RWPE2 (cell line): ENCODE results near the gene CNN1.
"Not testable (repeated sequence)": the region's sequence is repeated elsewhere in the genome, so short reads cannot be mapped to it uniquely, and the experiment has no call there.

Experiments used
- ATAC-seq: fragments of 200-7000 bp; cut with Tn5 transposase; 3 replicates; pipeline ENCODE4 v1.9.1; 2021; ENCODE audit warnings: low read depth
- DNase-seq: peaks from one replicate; pipeline ENCODE4 v3.0.0-alpha.2; 2020; ENCODE audit warnings: low spot score
- H3K27ac ChIP-seq: fragments of 450-650 bp; 2 replicates; pipeline ENCODE4 v1.5.1; 2017; ENCODE audit warnings: mild to moderate bottlenecking; ENCODE audit not compliant: poor library complexity, severe bottlenecking
- H3K27me3 ChIP-seq: fragments of 250-450 bp; sonication (Bioruptor Pico); 2 replicates; pipeline ENCODE4 v1.5.1; 2021; ENCODE audit warnings: mild to moderate bottlenecking, moderate library complexity; ENCODE audit not compliant: insufficient read depth, poor library complexity, severe bottlenecking
- H3K36me3 ChIP-seq: fragments of 250-450 bp; sonication (Bioruptor Pico); 2 replicates; pipeline ENCODE4 v1.5.1; 2020; ENCODE audit warnings: low read depth, mild to moderate bottlenecking, moderate library complexity
- H3K4me1 ChIP-seq: fragments of 250-450 bp; sonication (Bioruptor Pico); 2 replicates; pipeline ENCODE4 v1.5.1; 2021; ENCODE audit warnings: mild to moderate bottlenecking, moderate library complexity; ENCODE audit not compliant: insufficient read depth, poor library complexity, severe bottlenecking
- H3K4me3 ChIP-seq: fragments of 250-450 bp; sonication (Bioruptor Pico); 2 replicates; pipeline ENCODE4 v1.5.1; 2021; ENCODE audit warnings: mild to moderate bottlenecking, moderate library complexity; ENCODE audit not compliant: severe bottlenecking
- H3K9me3 ChIP-seq: fragments of 250-450 bp; sonication (Bioruptor Pico); 2 replicates; pipeline ENCODE4 v1.5.1; 2021; ENCODE audit warnings: mild to moderate bottlenecking, moderate library complexity; ENCODE audit not compliant: severe bottlenecking
- CTCF ChIP-seq: fragments of 450-650 bp; IDR thresholded peaks from one replicate; pipeline ENCODE4 v1.5.1; 2017; ENCODE audit warnings: mild to moderate bottlenecking, moderate library complexity; ENCODE audit not compliant: poor library complexity, severe bottlenecking

The CNN1 gene

DNA sequence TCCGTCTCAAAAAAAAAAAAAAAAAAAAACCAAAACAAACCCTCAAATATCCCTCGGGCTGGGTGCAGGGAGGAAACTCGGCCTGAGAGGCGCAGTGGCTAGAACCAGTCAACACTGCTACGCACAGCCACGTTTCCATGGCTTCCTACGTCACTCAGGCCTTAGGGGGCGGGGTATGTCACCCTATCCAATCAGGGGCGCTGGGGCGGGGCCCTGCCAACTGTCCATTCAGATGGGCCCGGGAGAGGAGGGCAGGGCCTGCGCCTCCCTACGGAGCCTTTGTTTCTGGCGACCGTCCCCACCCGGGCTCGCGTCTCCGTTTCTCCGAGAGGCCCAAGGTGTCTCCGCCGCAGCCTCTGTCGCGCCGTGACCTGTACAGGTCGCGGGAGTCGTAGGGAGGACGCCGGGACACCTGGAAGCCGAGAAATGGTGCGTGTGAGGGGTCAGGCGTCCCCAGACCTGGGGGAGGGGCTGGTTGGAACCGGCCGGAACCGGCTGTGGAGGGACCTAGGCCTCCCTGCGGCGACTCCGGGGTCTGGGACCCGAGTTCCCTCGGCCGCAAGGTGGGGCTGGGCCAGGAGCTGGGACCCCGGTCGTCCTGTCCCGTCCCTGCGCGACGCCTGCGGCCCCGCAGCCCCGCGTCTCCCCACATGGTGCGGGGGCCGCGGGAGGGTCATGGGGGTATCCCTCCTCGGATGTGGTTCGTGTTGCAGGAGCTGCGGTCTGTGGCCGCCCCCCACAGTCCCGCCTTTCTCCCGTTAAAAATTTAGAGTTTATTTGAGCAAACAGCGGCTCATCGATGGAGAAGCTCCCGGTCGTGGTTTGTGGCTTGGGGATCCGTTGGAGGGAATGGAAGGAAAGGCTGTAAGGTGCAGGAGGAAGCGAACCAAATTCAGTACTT, 58.8 kb downstream of the CNN1 start, which contains the start of gene ZNF627:
ZNF627 (plus strand) TSS at position 282 of the 901 bp plus-strand sequence; CDS start at position 427, 145 bp downstream.
- ATAC-seq = peak; percentile 99
- Histone ChIP-seq H3K9me3 (no peaks in the 10 kb centered on the region), H3K27ac (peak within 1 kb of the TSS; percentile 61), H3K27me3 (no peaks in the 10 kb centered on the region), H3K36me3 (peaks cover 34% of the 10 kb centered on the region), H3K4me1 (peaks cover 4% of the 10 kb centered on the region), H3K4me3 (peak within 1 kb of the TSS; percentile 96)
- DNase-seq = peak; percentile 97
- TF ChIP-seq CTCF = no peak

DNA sequence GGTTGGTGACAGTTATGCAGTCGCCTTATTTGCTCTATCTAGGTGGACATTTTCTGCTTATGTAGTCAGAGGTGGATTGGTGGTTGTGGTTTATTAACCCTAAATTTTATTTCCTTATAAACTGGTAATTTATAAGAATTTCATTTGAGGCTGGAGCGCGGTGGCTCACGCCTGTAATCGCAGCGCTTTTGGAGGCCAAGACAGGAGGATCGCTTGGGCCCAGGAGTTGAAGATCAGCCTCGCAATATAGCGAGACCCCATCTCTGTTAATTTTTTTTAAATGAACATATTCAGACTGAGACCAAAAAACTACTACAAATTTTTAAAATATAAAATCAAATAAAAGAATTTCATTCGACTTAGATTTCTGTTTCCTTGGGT, 59.4 kb downstream of the CNN1 start:
- no peak for TF ChIP-seq CTCF
- Histone ChIP-seq H3K27ac (peak overlapping the region; percentile 61), H3K4me3 (peak overlapping the region; percentile 96), H3K4me1 (peaks cover 4% of the 10 kb centered on the region), H3K27me3 (no peaks in the 10 kb centered on the region), H3K9me3 (no peaks in the 10 kb centered on the region), H3K36me3 (peaks cover 39% of the 10 kb centered on the region)
- DNase-seq (no peak), ATAC-seq (no peak)

DNA sequence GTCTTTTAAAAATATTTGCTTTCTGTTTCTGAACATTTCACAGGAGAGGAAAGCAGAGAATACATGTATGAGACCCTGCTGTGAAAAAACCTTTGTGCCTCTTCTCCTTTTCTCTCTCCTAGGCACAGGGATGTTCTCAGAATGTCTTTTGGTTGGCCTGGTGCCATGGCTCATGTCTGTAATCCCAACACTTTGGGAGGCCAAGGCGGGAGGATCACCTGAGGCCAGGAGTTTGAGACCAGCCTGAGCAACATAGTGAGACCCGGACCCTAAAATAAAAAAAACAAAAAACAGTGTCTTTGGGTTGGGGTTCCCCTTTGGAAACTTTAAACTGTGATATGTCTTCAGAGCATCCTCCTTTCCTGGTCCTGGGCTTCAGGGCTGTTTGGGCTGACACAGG, 60.1 kb downstream of the CNN1 start:
- Histone ChIP-seq H3K4me3 (peak overlapping the region; percentile 96), H3K9me3 (no peaks in the 10 kb centered on the region), H3K36me3 (peaks cover 41% of the 10 kb centered on the region), H3K4me1 (peaks cover 4% of the 10 kb centered on the region), H3K27ac (no peak overlapping the region), H3K27me3 (no peaks in the 10 kb centered on the region)
- no peak for TF ChIP-seq CTCF
- no peak for ATAC-seq
- no peak for DNase-seq

GRCh38 chr19:11599704-11600103, 61.1 kb downstream of the CNN1 start:
- not testable (repeated sequence) for H3K27ac ChIP-seq, H3K4me3 ChIP-seq, ATAC-seq, H3K9me3 ChIP-seq, H3K4me1 ChIP-seq, DNase-seq, H3K27me3 ChIP-seq
- peaks cover 50% of the 10 kb centered on the region for H3K36me3 ChIP-seq
